HG03025 (cell line): ENCODE data around the gene CAMKV.
A peak's percentile ranks its signal among the peaks of the same experiment; 100 is the strongest.
"Not testable (repeated sequence)": the region's sequence is repeated elsewhere in the genome, so short reads cannot be mapped to it uniquely, and the experiment has no call there.

Source experiments
- ATAC-seq: cut with Tn5 transposase; IDR thresholded peaks from one replicate; pipeline ENCODE4 v1.9.1; 2021; ENCODE audit warnings: mild to moderate bottlenecking, moderate library complexity; ENCODE audit not compliant: unreplicated experiment, low FRiP score

Gene CAMKV

GRCh38 chr3:49856181-49857005 lies 13.3 kb downstream of the CAMKV start, which contains the start of gene TRAIP:
TSS of gene TRAIP (minus strand) at chr3:49856564. CDS start at chr3:49856453, 111 bp downstream.
- peak; percentile 88 for ATAC-seq

GRCh38 chr3:49855662-49856061 lies 14.0 kb downstream of the CAMKV start:
- ATAC-seq: no peak

- ATAC-seq: no peak
These were observed 24.0 kb downstream of the CAMKV start for GRCh38 chr3:49845694-49846093.

GRCh38 chr3:49844464-49845183 lies 25.1 kb downstream of the CAMKV start:
- ATAC-seq: no peak

GRCh38 chr3:49842843-49843517 lies 26.7 kb downstream of the CAMKV start:
- ATAC-seq: no peak

GRCh38 chr3:49841806-49842205 lies 27.9 kb downstream of the CAMKV start:
- no peak for ATAC-seq

- ATAC-seq: no peak
These were observed 28.5 kb downstream of the CAMKV start for GRCh38 chr3:49841126-49841696.

GRCh38 chr3:49840388-49840787 lies 29.3 kb downstream of the CAMKV start:
- ATAC-seq: no peak

GRCh38 chr3:49839193-49839809 lies 30.4 kb downstream of the CAMKV start:
- ATAC-seq: no peak

GRCh38 chr3:49831341-49831740 lies 38.4 kb downstream of the CAMKV start:
- ATAC-seq: no peak

GRCh38 chr3:49826016-49826415 lies 43.7 kb downstream of the CAMKV start:
- no peak for ATAC-seq

GRCh38 chr3:49823131-49823530 lies 46.6 kb downstream of the CAMKV start:
- ATAC-seq: not testable (repeated sequence)

GRCh38 chr3:49813497-49814174 lies 56.1 kb downstream of the CAMKV start, which contains the start of gene UBA7:
TSS of gene UBA7 (minus strand) at chr3:49813953. CDS start at chr3:49813787, 166 bp downstream.
- ATAC-seq: no peak

GRCh38 chr3:49812916-49813496 lies 56.7 kb downstream of the CAMKV start:
- no peak for ATAC-seq
